ENCODE results near the gene LPP. TPM values are rescaled to one million over a fixed set of nuclear protein-coding genes. Genes with fewer than 3 reads are reported as not detected.

LPP gene
- total RNA-seq, 2 donors from 2014 or later, result 52.7 to 53.4 TPM

DNA sequence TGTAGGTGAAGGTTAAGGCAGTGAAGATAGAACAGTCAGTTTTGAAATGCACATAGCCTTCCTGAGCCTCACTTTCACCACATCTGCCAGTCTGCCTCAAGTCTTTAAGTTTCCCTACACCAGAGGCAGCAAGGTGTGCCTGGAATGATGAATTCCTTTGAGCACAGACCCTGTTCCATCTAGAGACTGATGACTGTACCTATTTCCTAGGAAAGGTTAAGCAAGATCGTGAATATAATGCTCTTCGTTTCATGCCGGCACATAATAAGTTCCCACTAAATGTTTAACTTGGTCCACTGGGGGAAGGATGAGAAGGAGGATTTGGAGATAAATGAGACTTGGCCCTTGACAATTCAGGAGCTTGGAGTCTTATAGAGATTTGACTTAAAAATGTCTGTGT lies 141.9 kb downstream of the LPP start:
- peaks cover 3 to 34% of the 10 kb centered on the region in 2 donors for H3K36me3 Mint-ChIP-seq
- H3K9me3 Mint-ChIP-seq, result peaks cover 0 to 4% of the 10 kb centered on the region in 2 donors
- H3K27ac Mint-ChIP-seq, result peak overlapping the region in 1 of 2 donors; percentile 84
- no peak for DNase-seq (ENCODE audit: low spot score in 2 of 2)
- ATAC-seq, result no peak

DNA sequence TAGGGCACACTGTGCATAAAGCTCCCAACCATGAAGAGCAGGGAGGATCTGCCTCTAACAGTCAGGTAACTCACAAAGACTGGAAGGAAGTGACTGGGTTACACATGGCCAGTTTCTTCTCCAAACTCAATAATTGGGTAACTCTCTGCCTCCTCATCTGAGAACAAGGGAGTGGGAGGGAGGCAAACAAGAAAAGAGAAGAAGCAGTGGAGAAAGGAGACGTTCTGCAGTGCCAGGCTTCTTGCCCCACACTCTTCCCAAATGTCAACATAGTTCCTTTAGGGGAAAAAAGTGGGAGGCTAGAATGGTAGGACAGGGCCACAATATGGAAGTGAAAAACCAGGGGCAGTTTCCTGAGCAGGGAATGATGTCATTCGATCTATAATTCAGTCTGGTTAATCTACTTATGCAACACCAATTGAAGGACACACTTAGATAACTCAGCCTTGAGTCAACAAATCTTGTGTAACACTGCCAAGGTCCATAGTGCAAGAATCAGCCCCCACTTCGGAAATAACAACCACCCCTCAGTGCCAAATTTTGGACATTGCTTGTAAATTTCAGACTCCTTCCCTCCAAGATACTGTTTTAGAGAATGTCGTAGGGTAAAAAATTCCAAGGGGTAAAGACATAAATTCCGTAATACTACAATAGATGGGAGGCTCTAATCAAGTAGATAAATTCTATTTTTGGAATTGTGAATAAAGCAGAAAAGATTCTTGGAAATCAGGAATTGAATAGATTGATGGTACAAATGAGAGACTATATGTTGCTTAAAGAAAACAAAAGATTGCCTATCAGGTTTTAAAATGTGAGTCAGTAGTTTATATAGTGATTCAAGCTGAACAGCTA lies 143.0 kb downstream of the LPP start:
- DNase-seq (ENCODE audit: low spot score in 2 of 2) (no peak), ATAC-seq (no peak)
- peaks cover 0 to 26% of the 10 kb centered on the region in 2 donors for H3K36me3 Mint-ChIP-seq
- peaks cover 0 to 4% of the 10 kb centered on the region in 2 donors for H3K9me3 Mint-ChIP-seq
- H3K27ac Mint-ChIP-seq, result peak overlapping the region in 1 of 2 donors; percentile 97

DNA sequence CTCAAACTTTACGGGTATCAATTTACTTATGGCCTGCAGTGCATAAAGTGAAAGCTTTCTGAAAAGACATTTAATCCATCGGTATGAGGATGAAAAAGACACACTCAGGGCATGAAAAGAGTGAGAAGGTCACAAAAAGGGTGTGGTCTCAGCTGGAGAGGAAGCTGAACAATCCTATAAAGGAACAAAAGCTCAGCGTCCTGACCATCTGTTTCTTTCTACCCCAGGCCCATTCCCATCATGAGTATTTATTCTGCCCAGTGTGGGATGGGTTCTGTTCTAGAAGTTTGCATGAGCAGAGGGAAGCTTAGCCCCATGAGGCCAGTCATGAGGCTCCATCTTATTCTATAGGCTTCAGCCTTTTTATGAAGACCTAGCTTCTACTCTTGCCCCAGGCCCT lies 144.6 kb downstream of the LPP start:
- no peak for DNase-seq (ENCODE audit: low spot score in 2 of 2)
- peak overlapping the region; percentile 71 to 97 for H3K27ac Mint-ChIP-seq
- peaks cover 0 to 4% of the 10 kb centered on the region in 2 donors for H3K9me3 Mint-ChIP-seq
- peaks cover 0 to 21% of the 10 kb centered on the region in 2 donors for H3K36me3 Mint-ChIP-seq
- ATAC-seq, result peak in 1 of 2 donors; percentile 15

DNA sequence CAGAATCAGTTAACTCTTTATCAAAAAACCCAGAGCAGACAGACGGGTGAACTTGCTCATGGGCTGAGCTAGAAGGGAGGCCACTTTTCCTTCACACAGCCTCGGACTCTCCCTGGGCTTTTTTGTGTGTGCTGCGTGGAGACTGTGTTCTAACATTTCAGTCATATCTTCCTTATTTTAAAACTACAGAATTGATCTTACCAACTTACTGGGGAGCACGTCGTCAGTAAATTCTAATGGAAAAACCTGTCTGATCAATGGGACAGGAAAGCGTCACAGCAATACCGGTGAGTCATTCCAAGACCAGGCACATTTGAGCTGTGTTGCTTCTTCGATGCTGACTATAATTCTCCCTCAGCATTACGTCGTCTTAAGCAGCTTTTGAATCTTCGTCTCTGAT lies 145.1 kb downstream of the LPP start:
- peak in 1 of 2 donors; percentile 57 for DNase-seq (ENCODE audit: low spot score in 2 of 2)
- H3K9me3 Mint-ChIP-seq, result peaks cover 0 to 4% of the 10 kb centered on the region in 2 donors
- peaks cover 0 to 21% of the 10 kb centered on the region in 2 donors for H3K36me3 Mint-ChIP-seq
- peak; percentile 83 to 88 for ATAC-seq
- peak overlapping the region; percentile 71 to 97 for H3K27ac Mint-ChIP-seq

DNA sequence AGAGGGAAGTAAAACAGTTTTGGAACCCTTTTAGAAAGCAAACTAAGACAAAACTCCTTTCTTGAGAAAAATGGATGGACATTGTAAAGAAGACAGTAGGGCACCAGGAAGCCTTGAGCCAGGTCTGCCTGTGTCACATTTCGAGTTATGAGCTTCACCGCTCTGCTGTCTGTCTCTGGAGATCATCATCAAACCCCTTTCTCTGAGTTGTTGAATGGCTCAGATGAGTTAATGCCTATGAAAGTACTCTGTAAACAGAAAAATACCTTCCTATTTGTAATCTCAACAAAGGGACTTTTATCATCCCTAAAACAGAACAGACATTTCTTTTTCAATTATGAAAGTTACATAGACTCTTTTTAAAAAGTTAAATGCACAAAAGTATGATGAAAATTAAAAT lies 145.8 kb downstream of the LPP start:
- no peak for ATAC-seq
- Mint-ChIP-seq H3K27ac (peak overlapping the region; percentile 71 to 97), H3K36me3 (peaks cover 0 to 21% of the 10 kb centered on the region in 2 donors), H3K9me3 (peaks cover 0 to 4% of the 10 kb centered on the region in 2 donors)
- DNase-seq (ENCODE audit: low spot score in 2 of 2), result no peak

DNA sequence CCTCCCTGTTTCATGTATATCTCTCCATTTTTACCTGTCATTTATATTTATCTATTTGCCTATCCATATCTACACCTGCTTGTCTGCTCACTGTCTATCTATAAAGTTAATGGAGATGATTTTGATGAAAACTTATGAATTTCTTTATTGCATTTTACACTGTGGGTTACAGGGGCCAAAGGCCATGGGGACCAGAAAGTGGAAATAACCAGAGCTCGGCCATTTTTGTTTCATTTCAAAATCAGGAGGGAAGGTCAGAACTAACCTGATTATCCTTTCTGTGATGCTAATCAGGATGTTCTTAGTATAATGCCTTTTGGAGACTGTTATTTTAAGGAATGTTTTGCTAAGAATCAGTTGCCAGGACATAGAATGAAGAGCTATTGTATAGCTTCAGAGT lies 147.2 kb downstream of the LPP start:
- H3K27ac Mint-ChIP-seq, result peak overlapping the region in 1 of 2 donors; percentile 45
- no peak for DNase-seq (ENCODE audit: low spot score in 2 of 2)
- ATAC-seq, result no peak
- H3K36me3 Mint-ChIP-seq, result peaks cover 5 to 31% of the 10 kb centered on the region in 2 donors
- peaks cover 0 to 4% of the 10 kb centered on the region in 2 donors for H3K9me3 Mint-ChIP-seq

DNA sequence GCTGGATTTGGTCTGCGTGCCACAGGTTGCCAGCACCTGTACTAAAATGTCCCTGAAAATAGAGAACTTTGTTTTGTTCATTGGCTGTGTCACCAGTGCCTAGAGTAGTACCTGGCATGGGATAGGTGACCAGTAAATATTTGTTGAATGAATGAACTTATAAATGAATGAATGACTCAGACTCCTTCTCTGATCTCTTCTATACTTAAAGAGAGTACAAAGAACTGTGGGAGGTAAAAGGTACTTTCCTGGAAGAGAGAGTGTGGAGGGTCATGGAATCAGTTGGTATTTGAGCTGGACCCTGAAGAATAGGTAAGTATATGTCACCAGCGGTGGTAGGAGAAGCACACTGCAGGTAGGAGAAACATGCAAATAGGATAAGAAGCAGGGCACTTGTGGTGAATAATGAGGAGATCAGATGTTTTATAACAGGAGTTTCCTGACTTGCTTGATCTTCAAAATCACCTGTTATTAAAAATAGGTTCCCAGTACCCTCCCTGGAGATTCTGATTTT lies 149.4 kb downstream of the LPP start:
- Mint-ChIP-seq H3K9me3 (no peaks in the 10 kb centered on the region), H3K27ac (no peak overlapping the region), H3K36me3 (peaks cover 16 to 41% of the 10 kb centered on the region in 2 donors)
- ATAC-seq (no peak), DNase-seq (ENCODE audit: low spot score in 2 of 2) (no peak)

DNA sequence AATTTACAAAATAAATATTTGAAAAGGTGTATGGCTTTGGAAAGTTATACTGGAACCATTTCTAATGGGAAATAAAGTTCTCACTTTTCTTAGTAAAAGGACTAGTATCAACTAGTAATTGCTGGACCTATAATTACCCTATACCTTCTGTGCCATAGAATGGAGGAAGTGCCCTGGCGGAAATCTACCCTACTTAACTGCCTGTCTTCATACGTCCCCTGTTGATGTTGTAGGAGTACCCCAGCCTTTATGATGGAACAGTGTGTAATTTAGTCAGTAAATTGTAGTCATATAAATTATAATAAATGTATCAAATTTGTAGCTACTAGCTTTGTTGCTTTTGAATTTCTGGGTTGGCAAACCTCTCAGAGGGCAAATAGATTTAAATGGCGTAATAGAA lies 149.9 kb downstream of the LPP start:
- DNase-seq (ENCODE audit: low spot score in 2 of 2), result no peak
- Mint-ChIP-seq H3K9me3 (no peaks in the 10 kb centered on the region), H3K36me3 (peaks cover 17 to 46% of the 10 kb centered on the region in 2 donors), H3K27ac (no peak overlapping the region)
- ATAC-seq, result no peak

DNA sequence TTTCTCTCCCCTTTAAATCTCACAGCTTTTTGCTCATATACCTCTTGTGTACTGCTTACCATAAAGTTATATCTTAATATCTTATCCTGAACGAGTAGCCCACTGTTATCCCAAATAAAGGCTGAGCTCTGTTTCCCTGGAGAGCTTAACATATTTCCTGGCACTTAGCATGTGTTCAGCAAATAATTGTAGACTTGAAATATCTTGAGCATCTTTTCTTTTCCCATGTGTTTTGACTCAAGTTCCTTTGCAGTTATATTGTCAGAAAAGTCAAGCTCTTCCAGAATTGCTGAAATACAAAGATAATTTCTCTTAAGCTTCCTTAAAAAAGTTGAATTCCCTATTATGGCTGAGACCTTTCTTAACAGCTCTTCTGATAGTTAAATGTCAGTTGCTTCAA lies 150.5 kb downstream of the LPP start:
- ATAC-seq (no peak), DNase-seq (ENCODE audit: low spot score in 2 of 2) (no peak)
- Mint-ChIP-seq H3K9me3 (no peaks in the 10 kb centered on the region), H3K27ac (no peak overlapping the region), H3K36me3 (peaks cover 17 to 52% of the 10 kb centered on the region in 2 donors)

DNA sequence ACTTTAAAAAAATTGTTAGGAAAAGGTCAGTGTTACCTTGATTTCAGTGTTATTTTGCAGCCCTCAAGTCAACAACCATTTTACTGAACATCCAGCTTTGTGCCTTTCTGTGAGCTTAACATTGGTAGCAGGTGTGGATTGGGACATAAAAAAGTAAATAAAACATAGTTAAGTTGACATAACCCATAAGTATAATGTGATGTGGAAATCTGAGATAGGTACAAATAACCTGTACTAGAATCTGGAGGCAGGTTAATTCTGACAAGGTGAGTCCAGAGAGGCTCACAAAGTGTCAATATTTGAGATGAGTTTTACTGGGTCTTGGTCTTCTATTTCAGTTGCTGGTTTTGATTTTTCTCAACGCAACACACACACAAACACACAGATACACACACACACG lies 151.3 kb downstream of the LPP start:
- no peak for ATAC-seq
- no peak for DNase-seq (ENCODE audit: low spot score in 2 of 2)
- H3K36me3 Mint-ChIP-seq, result peaks cover 20 to 54% of the 10 kb centered on the region in 2 donors
- H3K27ac Mint-ChIP-seq, result no peak overlapping the region
- peaks cover 0 to 2% of the 10 kb centered on the region in 2 donors for H3K9me3 Mint-ChIP-seq

DNA sequence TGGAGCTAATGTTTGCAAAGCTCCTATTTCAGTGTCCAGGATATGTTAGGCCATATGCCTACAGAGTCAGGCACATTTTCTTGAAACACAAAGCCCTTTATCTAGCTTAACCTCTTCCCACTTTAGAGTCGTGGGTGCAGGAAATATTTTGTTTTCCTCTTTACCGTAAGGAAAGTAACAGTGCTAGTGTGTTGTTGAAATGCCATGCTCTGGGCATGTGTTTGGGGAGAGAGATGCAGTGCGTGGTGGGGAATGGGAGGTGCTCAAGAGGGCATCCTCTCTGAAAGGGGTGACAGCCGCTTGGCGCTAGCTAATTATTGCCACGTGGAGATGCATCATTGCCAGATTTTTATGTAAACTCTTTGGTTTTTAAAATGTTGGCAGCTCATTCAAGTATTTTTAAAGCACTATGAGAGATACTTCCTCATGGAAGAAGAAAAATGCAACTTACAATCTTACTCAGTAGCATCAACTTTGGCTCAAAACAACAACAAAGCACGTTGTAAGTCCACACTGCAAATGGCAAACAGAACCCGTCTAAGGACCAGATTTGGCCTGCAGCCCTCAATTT lies 152.6 kb downstream of the LPP start:
- peaks cover 24 to 67% of the 10 kb centered on the region in 2 donors for H3K36me3 Mint-ChIP-seq
- ATAC-seq (no peak), DNase-seq (ENCODE audit: low spot score in 2 of 2) (no peak)
- peaks cover 4 to 5% of the 10 kb centered on the region in 2 donors for H3K9me3 Mint-ChIP-seq
- no peak overlapping the region for H3K27ac Mint-ChIP-seq

DNA sequence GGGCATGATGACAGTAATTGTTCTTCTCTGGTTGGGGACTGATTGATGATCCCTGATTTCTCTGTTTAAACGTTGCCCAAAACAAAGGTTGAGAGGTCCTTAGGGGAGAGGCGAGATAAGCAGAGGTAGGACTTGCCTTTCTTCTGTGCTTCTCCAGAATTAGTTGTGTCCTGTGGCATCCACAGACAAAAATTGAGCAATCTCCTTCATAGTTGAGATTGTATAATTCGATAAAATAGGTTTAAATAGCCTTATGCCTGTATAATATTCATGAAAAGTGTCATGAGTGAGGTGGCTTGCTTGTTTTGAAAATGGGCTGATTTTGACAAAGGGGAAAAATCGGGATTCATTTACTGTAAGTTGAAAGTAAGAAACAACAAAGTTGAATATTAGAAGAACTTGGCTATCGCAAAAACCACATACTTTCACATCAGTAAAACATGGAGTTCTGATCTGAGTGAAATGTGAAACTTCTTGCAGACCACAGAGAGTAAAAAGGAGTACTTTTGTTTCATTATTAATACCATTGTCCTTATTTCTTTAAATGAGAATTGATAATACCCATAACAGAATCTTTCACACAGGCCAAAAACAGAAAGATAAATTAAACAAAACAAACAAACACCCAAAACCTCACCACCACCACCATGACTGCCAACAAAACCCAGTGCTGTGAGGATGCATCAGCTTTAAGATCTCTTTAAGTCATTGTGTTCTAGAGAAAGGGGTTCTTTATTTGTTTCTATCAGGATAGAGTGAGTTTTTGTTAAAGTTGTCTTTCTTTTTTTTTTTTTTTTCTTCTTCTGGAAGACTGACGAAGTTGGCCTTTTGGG lies 155.7 kb downstream of the LPP start:
- Mint-ChIP-seq H3K36me3 (peaks cover 24 to 60% of the 10 kb centered on the region in 2 donors), H3K27ac (peak overlapping the region; percentile 79), H3K9me3 (peaks cover 4 to 5% of the 10 kb centered on the region in 2 donors)
- DNase-seq (ENCODE audit: low spot score in 2 of 2), result peak in 1 of 2 donors; percentile 35
- peak; percentile 87 to 94 for ATAC-seq

DNA sequence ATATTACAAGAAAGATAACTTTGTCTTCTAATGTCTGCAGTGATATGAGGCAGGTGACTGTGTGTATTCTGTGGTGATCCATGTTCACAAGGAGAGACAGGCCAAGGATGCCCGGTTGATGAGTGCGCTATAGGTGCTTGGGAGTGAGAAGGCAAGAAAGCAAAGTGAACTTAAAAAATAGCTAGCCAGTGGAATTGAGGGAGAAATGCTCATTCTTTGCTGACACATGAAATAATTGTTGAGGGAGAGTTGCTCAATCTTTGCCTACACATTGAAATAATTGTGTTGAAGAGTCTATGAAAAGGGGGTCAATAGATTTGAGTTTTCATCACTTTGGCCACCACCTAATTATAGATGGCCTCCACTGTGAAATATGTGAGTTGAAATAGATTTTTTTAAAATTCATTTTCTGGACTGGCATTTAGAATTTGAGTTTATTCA lies 156.3 kb downstream of the LPP start:
- peaks cover 23 to 58% of the 10 kb centered on the region in 2 donors for H3K36me3 Mint-ChIP-seq
- H3K27ac Mint-ChIP-seq, result peak overlapping the region; percentile 79
- peak; percentile 17 to 51 for ATAC-seq
- H3K9me3 Mint-ChIP-seq, result peaks cover 4 to 5% of the 10 kb centered on the region in 2 donors
- DNase-seq (ENCODE audit: low spot score in 2 of 2), result no peak

DNA sequence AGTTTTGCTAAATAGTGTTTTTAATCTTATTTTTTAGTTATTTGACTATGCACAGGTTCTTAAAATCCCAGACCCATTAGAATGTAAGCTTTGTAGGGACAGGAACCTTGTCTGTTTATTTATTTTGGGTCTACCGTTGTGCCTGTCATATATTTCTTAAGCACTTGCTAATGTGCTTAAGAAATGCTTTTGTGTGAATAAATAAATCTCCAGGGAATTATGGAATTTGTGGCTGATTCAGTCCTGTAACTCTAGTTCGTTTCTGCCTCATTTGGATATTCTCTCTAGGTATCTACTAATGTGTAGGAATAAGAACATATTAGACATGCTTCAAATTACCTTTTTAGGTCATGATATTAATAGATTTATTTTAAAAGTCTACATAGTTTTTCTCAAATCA lies 161.6 kb downstream of the LPP start:
- Mint-ChIP-seq H3K36me3 (peaks cover 7 to 27% of the 10 kb centered on the region in 2 donors), H3K27ac (no peak overlapping the region), H3K9me3 (peaks cover under 1 to 9% of the 10 kb centered on the region in 2 donors)
- ATAC-seq, result no peak
- DNase-seq (ENCODE audit: low spot score in 2 of 2), result no peak

DNA sequence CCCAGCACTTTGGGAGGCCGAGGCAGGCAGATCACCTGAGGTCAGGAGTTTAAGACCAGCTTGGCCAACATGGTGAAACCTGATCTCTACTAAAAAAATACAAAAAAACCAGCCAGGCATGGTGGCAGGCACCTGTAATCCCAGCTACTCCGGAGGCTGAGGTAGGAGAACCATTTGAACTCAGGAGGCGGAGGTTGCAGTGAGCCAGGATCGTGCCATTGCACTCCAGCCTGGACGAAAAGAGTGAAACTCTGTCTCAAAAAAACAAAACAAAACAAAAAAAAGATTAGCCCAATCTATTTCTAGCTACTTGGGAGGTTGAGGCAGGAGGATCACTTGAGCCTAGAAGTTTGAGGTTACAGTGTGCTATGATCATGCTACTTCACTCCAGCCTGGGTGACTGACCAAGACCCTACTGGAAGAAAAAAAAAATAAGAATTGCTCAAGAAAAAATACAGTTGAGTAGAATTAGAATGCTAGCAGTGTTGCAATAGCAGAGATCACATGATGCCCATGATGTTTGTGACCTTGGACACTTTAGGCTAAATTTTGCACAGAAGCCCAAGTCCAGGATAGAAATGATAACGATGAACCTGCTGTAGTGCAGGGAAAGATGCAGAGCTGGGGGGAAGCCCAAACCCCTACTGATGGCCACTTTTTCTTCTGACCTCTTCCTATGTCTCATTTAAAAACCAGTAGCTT lies 162.2 kb downstream of the LPP start:
- Mint-ChIP-seq H3K36me3 (peaks cover 6 to 25% of the 10 kb centered on the region in 2 donors), H3K27ac (peak overlapping the region in 1 of 2 donors; percentile 26), H3K9me3 (peaks cover 0 to 7% of the 10 kb centered on the region in 2 donors)
- DNase-seq (ENCODE audit: low spot score in 2 of 2) (no peak), ATAC-seq (peak; percentile 13 to 74)

DNA sequence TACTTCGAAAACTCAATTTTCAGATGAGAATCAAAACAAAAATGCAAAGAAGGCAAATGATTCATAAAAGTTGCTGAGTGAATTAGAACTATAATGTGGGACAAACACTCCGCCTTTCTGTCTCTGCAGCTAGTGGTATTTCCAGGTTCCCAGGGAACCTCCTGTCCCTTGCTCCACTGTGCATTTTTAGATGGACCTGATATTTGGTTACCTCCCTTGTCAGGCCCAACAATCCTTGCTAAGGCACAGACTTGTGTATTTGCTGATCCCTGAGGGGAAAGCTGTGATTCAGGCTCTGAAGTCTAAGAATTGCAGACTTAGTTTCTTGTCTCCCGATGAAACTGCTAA lies 162.7 kb downstream of the LPP start:
- Mint-ChIP-seq H3K27ac (peak overlapping the region in 1 of 2 donors; percentile 26), H3K36me3 (peaks cover 6 to 20% of the 10 kb centered on the region in 2 donors), H3K9me3 (peaks cover 0 to 5% of the 10 kb centered on the region in 2 donors)
- peak; percentile 22 to 79 for ATAC-seq
- no peak for DNase-seq (ENCODE audit: low spot score in 2 of 2)

Data from activated naive CD4-positive, alpha-beta T cell treated with anti-CD3 and anti-CD28 coated beads, Interleukin-2, amount 50 U/mL, for 72 hours (primary cell).